ENCODE results near the gene BICD1.
"Not testable (repeated sequence)": the region's sequence is repeated elsewhere in the genome, so short reads cannot be mapped to it uniquely, and the experiment has no call there.

The BICD1 gene

GRCh38 chr12:32146074-32146873 lies 39.6 kb downstream of the BICD1 start:
- no peak for DNase-seq

- no peak for DNase-seq
Measured at GRCh38 chr12:32148372-32148771, 41.7 kb downstream of the BICD1 start.

- DNase-seq = no peak
Measured at GRCh38 chr12:32149489-32149888, 42.8 kb downstream of the BICD1 start.

GRCh38 chr12:32151086-32151485 lies 44.4 kb downstream of the BICD1 start:
- no peak for DNase-seq

- no peak for DNase-seq
Measured at GRCh38 chr12:32151552-32151951, 44.9 kb downstream of the BICD1 start.

- DNase-seq = no peak
Measured at GRCh38 chr12:32155041-32155440, 48.4 kb downstream of the BICD1 start.

- no peak for DNase-seq
Measured at GRCh38 chr12:32155961-32156529, 49.4 kb downstream of the BICD1 start.

- DNase-seq = no peak
Measured at GRCh38 chr12:32158525-32158924, 51.9 kb downstream of the BICD1 start.

GRCh38 chr12:32159381-32159780 lies 52.7 kb downstream of the BICD1 start:
- DNase-seq = no peak

GRCh38 chr12:32159925-32160324 lies 53.3 kb downstream of the BICD1 start:
- no peak for DNase-seq

GRCh38 chr12:32161058-32161457 lies 54.4 kb downstream of the BICD1 start:
- no peak for DNase-seq

- DNase-seq = no peak
Measured at GRCh38 chr12:32163596-32163995, 56.9 kb downstream of the BICD1 start.

GRCh38 chr12:32166510-32166909 lies 59.9 kb downstream of the BICD1 start:
- DNase-seq = no peak

GRCh38 chr12:32170437-32170998 lies 63.9 kb downstream of the BICD1 start:
- DNase-seq = no peak

GRCh38 chr12:32171211-32171610 lies 64.6 kb downstream of the BICD1 start:
- DNase-seq = no peak

GRCh38 chr12:32176606-32177005 lies 70.0 kb downstream of the BICD1 start:
- no peak for DNase-seq

GRCh38 chr12:32178341-32179010 lies 71.8 kb downstream of the BICD1 start:
- no peak for DNase-seq

- no peak for DNase-seq
Measured at GRCh38 chr12:32179011-32179395, 72.4 kb downstream of the BICD1 start.

- no peak for DNase-seq
Measured at GRCh38 chr12:32181498-32182175, 75.0 kb downstream of the BICD1 start.

GRCh38 chr12:32183650-32184049 lies 77.0 kb downstream of the BICD1 start:
- no peak for DNase-seq

GRCh38 chr12:32187127-32187526 lies 80.5 kb downstream of the BICD1 start:
- DNase-seq = not testable (repeated sequence)

GRCh38 chr12:32191445-32191844 lies 84.8 kb downstream of the BICD1 start:
- no peak for DNase-seq

All from CD4-positive, alpha-beta T cell treated with Interleukin-12 subunit alpha and Interleukin-12 subunit beta, for 1 hour (primary cell).